MCF 10A (cell line): Measurements from ENCODE around the gene TANC1. TPM values are rescaled to one million over a fixed set of nuclear protein-coding genes. Genes with fewer than 3 reads are reported as not detected.
"Not testable (repeated sequence)": the region's sequence is repeated elsewhere in the genome, so short reads cannot be mapped to it uniquely, and the experiment has no call there.

Experiments
- BruUV-seq: library from RNA; stranded (reverse); fragments of 400-500 nt; replicated peaks from 2 replicates; lab custom pipeline; 2021; lab: Mats Ljungman, UMichigan
- CTCF ChIA-PET: fragments of 300-600 bp; sonication (Branson Sonifier 250); formaldehyde crosslinking; extraction: SDS; loops from one replicate; lab custom pipeline; 2021; ENCODE audit warnings: antibody characterized with exemption, inconsistent platforms; lab: Yijun Ruan, JAX
- POLR2A ChIA-PET: fragments of 300-600, 350-650 bp; sonication (Branson Sonifier 250); formaldehyde crosslinking; extraction: SDS; loops from one replicate; lab custom pipeline; 2020; ENCODE audit warnings: antibody characterized with exemption, inconsistent platforms; lab: Yijun Ruan, JAX
- DNase-seq: peaks from one replicate; pipeline ENCODE4 v3.0.0-alpha.2; 2018; ENCODE audit not compliant: unreplicated experiment
- H3K27ac Mint-ChIP-seq: one replicate; pipeline ENCODE4 v1.8.0; 2022; ENCODE audit warnings: mild to moderate bottlenecking, low read depth, mixed read lengths; ENCODE audit not compliant: unreplicated experiment
- H3K27me3 Mint-ChIP-seq: one replicate; pipeline ENCODE4 v1.8.0; 2022; ENCODE audit warnings: mixed read lengths; ENCODE audit not compliant: insufficient read depth, unreplicated experiment
- H3K36me3 Mint-ChIP-seq: one replicate; pipeline ENCODE4 v1.8.0; 2022; ENCODE audit warnings: mild to moderate bottlenecking, moderate library complexity, mixed read lengths; ENCODE audit not compliant: insufficient read depth, unreplicated experiment
- H3K4me1 Mint-ChIP-seq: one replicate; pipeline ENCODE4 v1.8.0; 2022; ENCODE audit warnings: mixed read lengths; ENCODE audit not compliant: insufficient read depth, unreplicated experiment
- H3K4me3 Mint-ChIP-seq: one replicate; pipeline ENCODE4 v1.8.0; 2022; ENCODE audit warnings: mild to moderate bottlenecking, moderate library complexity, mixed read lengths; ENCODE audit not compliant: unreplicated experiment
- H3K9me3 Mint-ChIP-seq: one replicate; pipeline ENCODE4 v1.8.0; 2022; ENCODE audit warnings: mixed read lengths; ENCODE audit not compliant: unreplicated experiment
- CTCF ChIP-seq: fragments of 200-600 bp; IDR thresholded peaks from one replicate; pipeline ENCODE4 v1.8.0; 2022; ENCODE audit warnings: antibody characterized with exemption, mild to moderate bottlenecking; ENCODE audit not compliant: unreplicated experiment
- intact Hi-C: fragments of 100-400 bp; cut with micrococcal nuclease; formaldehyde crosslinking; loops from 2 replicates; pipeline ENCODE4 v1.14.1; 2022
- total RNA-seq: library from RNA; stranded (reverse); gene quantifications from 2 replicates; pipeline ENCODE4 v1.2.3, GENCODE V29; 2022

The TANC1 gene
- total RNA-seq, 1 experiment from 2014 or later: 35.3 TPM

GRCh38 chr2:159095813-159096212, 127.4 kb downstream of the TANC1 start:
- peaks cover 24% of the 10 kb centered on the region for H3K36me3 Mint-ChIP-seq
- peaks cover 8% of the 10 kb centered on the region for H3K9me3 Mint-ChIP-seq
- ChIA-PET CTCF (interaction anchor here (0.6 to 2.2 kb wide), 2 partner anchors 15 to 23 kb away, joined by 3 to 8 read pairs; no protein-coding TSS in a partner anchor), POLR2A (no interaction called here)
- intact Hi-C loops: no loop called here
- no peak overlapping the region for H3K27ac Mint-ChIP-seq
- H3K27me3 Mint-ChIP-seq: no peaks in the 10 kb centered on the region
- H3K4me3 Mint-ChIP-seq: no peak overlapping the region
- H3K4me1 Mint-ChIP-seq: peaks cover 57% of the 10 kb centered on the region
- no TSS peak for BruUV-seq
- no peak for DNase-seq
- no peak for TF ChIP-seq CTCF

GRCh38 chr2:159096302-159096855, 127.9 kb downstream of the TANC1 start:
- Mint-ChIP-seq H3K27ac (peak overlapping the region; percentile 78), H3K36me3 (peaks cover 24% of the 10 kb centered on the region), H3K4me1 (peaks cover 55% of the 10 kb centered on the region)
- H3K4me3 Mint-ChIP-seq, H3K9me3 Mint-ChIP-seq, H3K27me3 Mint-ChIP-seq, POLR2A ChIA-PET, intact Hi-C loops, DNase-seq, BruUV-seq: not testable (repeated sequence)
- CTCF ChIA-PET: interaction anchor here (0.6 to 2.2 kb wide), 3 partner anchors 15 to 23 kb away, joined by 3 to 8 read pairs (median 5); no protein-coding TSS in a partner anchor

GRCh38 chr2:159096901-159097300, 128.5 kb downstream of the TANC1 start:
- intact Hi-C loops: no loop called here
- peak overlapping the region; percentile 78 for H3K27ac Mint-ChIP-seq
- H3K27me3 Mint-ChIP-seq: no peaks in the 10 kb centered on the region
- ChIA-PET CTCF (interaction anchor here (0.6 to 2.2 kb wide), 2 partner anchors 22 kb away, joined by 5 to 8 read pairs; no protein-coding TSS in a partner anchor), POLR2A (no interaction called here)
- TF ChIP-seq CTCF: no peak
- no peak for DNase-seq
- H3K4me3 Mint-ChIP-seq: no peak overlapping the region
- H3K4me1 Mint-ChIP-seq: peaks cover 49% of the 10 kb centered on the region
- peaks cover 24% of the 10 kb centered on the region for H3K36me3 Mint-ChIP-seq
- no TSS peak for BruUV-seq
- peaks cover 8% of the 10 kb centered on the region for H3K9me3 Mint-ChIP-seq

GRCh38 chr2:159098361-159098760, 129.9 kb downstream of the TANC1 start:
- Mint-ChIP-seq H3K27ac (peak overlapping the region; percentile 78), H3K4me1 (peaks cover 35% of the 10 kb centered on the region), H3K4me3 (no peak overlapping the region), H3K27me3 (no peaks in the 10 kb centered on the region), H3K9me3 (peaks cover 8% of the 10 kb centered on the region), H3K36me3 (peaks cover 19% of the 10 kb centered on the region)
- intact Hi-C loops: no loop called here
- TF ChIP-seq CTCF: no peak
- ChIA-PET POLR2A (interaction anchor here (0.8 to 1.4 kb wide), 3 partner anchors 54 to 1064 kb away, joined by 3 to 4 read pairs (median 3); no protein-coding TSS in a partner anchor), CTCF (interaction anchor here (0.6 to 1.1 kb wide), 2 partner anchors 16 to 27 kb away, joined by 3 to 4 read pairs; no protein-coding TSS in a partner anchor)
- peak; percentile 13 for DNase-seq
- BruUV-seq: no TSS peak
